Loucy (cell line): ENCODE measurements around the gene BID.

ENCODE experiments used
- H2AFZ ChIP-seq: fragments of 200-600 bp; sonication (generic); 2 replicates; pipeline ENCODE4 v1.6.0; 2016; ENCODE audit warnings: antibody characterized with exemption, mild to moderate bottlenecking, low read length, moderate library complexity
- H3F3A ChIP-seq: fragments of 200-600 bp; 2 replicates; pipeline ENCODE4 v1.6.0; 2016; ENCODE audit warnings: antibody characterized with exemption, low read depth, mild to moderate bottlenecking
- H3K27me3 ChIP-seq: fragments of 200-600 bp; sonication (generic); 2 replicates; pipeline ENCODE4 v1.6.1; 2014; ENCODE audit warnings: low read length, mild to moderate bottlenecking; ENCODE audit not compliant: insufficient read depth, poor library complexity, severe bottlenecking
- H3K36me3 ChIP-seq: fragments of 200-600 bp; sonication (generic); 2 replicates; pipeline ENCODE4 v1.6.1; 2016; ENCODE audit warnings: low read length; ENCODE audit not compliant: insufficient read depth
- H3K4me1 ChIP-seq: fragments of 200-600 bp; sonication (generic); 2 replicates; pipeline ENCODE4 v1.5.1; 2014; ENCODE audit warnings: low read length, mild to moderate bottlenecking; ENCODE audit not compliant: insufficient read depth, poor library complexity, severe bottlenecking
- H3K4me2 ChIP-seq: fragments of 200-600 bp; sonication (generic); 2 replicates; pipeline ENCODE4 v1.6.0; 2014; ENCODE audit warnings: antibody characterized with exemption, low read length, low read depth, mild to moderate bottlenecking; ENCODE audit not compliant: poor library complexity, severe bottlenecking
- H3K4me3 ChIP-seq: fragments of 200-600 bp; sonication (generic); 2 replicates; pipeline ENCODE4 v1.5.1; 2014; ENCODE audit warnings: low read length, mild to moderate bottlenecking, mixed read lengths; ENCODE audit not compliant: poor library complexity, severe bottlenecking
- H3K79me2 ChIP-seq: fragments of 200-600 bp; sonication (generic); 2 replicates; pipeline ENCODE4 v1.6.1; 2014; ENCODE audit warnings: low read length; ENCODE audit not compliant: insufficient read depth
- H3K9ac ChIP-seq: fragments of 200-600 bp; sonication (generic); 2 replicates; pipeline ENCODE4 v1.6.0; 2014; ENCODE audit warnings: mild to moderate bottlenecking, low read depth, low read length, moderate library complexity; ENCODE audit not compliant: poor library complexity, severe bottlenecking
- H3K9me2 ChIP-seq: fragments of 200-600 bp; sonication (generic); replicated peaks from 2 replicates; pipeline ENCODE4 v1.6.1; 2016; ENCODE audit warnings: low read depth, low read length, mixed read lengths
- H3K9me3 ChIP-seq: fragments of 200-600 bp; sonication (generic); 2 replicates; pipeline ENCODE4 v1.6.1; 2014; ENCODE audit warnings: mild to moderate bottlenecking, antibody characterized with exemption, low read length, low read depth; ENCODE audit not compliant: insufficient read depth
- H4K20me1 ChIP-seq: fragments of 200-600 bp; sonication (generic); 2 replicates; pipeline ENCODE4 v1.6.0; 2014; ENCODE audit warnings: antibody characterized with exemption, low read length, mild to moderate bottlenecking; ENCODE audit not compliant: insufficient read depth, poor library complexity, severe bottlenecking
- EZH2phosphoT487 ChIP-seq: fragments of 200-600 bp; IDR thresholded peaks from 2 replicates; pipeline ENCODE4 v1.6.1; 2018; ENCODE audit warnings: antibody characterized with exemption, mild to moderate bottlenecking, moderate library complexity, borderline replicate concordance
- TF ChIP-seq, protein P1 (sequence below): fragments of 200-600 bp; sonication (generic); conservative IDR thresholded peaks from 2 replicates; pipeline ENCODE4 v1.5.1; 2014; ENCODE audit warnings: mild to moderate bottlenecking, antibody characterized with exemption, low read length

Gene BID

GRCh38 chr22:17782621-17783020 is 8.4 kb upstream of the BID start:
- no peak overlapping the region for H3K4me3 ChIP-seq
- H3K9me3 ChIP-seq, result no peaks in the 10 kb centered on the region
- peak overlapping the region; percentile 98 for H3K4me2 ChIP-seq
- peaks cover 69% of the 10 kb centered on the region for H3K4me1 ChIP-seq
- peaks cover 9% of the 10 kb centered on the region for H4K20me1 ChIP-seq
- peaks cover 8% of the 10 kb centered on the region; the same call in 1 of the 2 replicates for H3F3A ChIP-seq
- TF ChIP-seq, protein P1, sequence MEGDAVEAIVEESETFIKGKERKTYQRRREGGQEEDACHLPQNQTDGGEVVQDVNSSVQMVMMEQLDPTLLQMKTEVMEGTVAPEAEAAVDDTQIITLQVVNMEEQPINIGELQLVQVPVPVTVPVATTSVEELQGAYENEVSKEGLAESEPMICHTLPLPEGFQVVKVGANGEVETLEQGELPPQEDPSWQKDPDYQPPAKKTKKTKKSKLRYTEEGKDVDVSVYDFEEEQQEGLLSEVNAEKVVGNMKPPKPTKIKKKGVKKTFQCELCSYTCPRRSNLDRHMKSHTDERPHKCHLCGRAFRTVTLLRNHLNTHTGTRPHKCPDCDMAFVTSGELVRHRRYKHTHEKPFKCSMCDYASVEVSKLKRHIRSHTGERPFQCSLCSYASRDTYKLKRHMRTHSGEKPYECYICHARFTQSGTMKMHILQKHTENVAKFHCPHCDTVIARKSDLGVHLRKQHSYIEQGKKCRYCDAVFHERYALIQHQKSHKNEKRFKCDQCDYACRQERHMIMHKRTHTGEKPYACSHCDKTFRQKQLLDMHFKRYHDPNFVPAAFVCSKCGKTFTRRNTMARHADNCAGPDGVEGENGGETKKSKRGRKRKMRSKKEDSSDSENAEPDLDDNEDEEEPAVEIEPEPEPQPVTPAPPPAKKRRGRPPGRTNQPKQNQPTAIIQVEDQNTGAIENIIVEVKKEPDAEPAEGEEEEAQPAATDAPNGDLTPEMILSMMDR, result no peak
- no peaks in the 10 kb centered on the region for H3K27me3 ChIP-seq
- peaks cover 43% of the 10 kb centered on the region for H3K79me2 ChIP-seq
- H3K9me2 ChIP-seq, result no peaks in the 10 kb centered on the region
- H2AFZ ChIP-seq, result no peak overlapping the region
- H3K9ac ChIP-seq, result no peak overlapping the region
- no peaks in the 10 kb centered on the region for H3K36me3 ChIP-seq

DNA sequence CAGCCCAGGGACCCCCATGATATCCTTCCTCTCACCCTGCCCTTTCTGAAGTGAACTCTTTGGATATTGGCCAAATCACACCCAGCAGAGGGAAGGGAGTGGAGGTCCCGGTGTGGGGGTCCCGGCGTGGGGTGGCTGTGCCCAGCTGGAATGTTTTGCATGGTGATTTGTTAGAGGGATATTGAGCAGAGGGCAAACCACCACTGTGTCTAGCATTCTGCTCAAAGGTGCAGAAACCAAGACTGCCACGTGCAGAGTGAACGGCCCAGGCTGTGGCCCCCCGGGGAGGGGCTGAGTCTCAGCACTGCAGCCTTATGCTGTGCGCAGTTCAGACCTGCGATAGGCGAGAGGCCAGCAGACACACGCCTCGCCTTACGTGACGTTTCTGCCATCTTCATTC is 7.9 kb upstream of the BID start:
- H3F3A ChIP-seq, result peaks cover 8% of the 10 kb centered on the region; the same call in 1 of the 2 replicates
- H3K36me3 ChIP-seq, result no peaks in the 10 kb centered on the region
- peaks cover 68% of the 10 kb centered on the region for H3K4me1 ChIP-seq
- H4K20me1 ChIP-seq, result peaks cover 12% of the 10 kb centered on the region
- H3K79me2 ChIP-seq, result peaks cover 48% of the 10 kb centered on the region
- H3K9ac ChIP-seq, result peak overlapping the region; percentile 95
- peak overlapping the region; percentile 98 for H3K4me2 ChIP-seq
- H3K27me3 ChIP-seq, result no peaks in the 10 kb centered on the region
- no peak for TF ChIP-seq EZH2phosphoT487
- no peaks in the 10 kb centered on the region for H3K9me2 ChIP-seq
- no peak overlapping the region for H2AFZ ChIP-seq
- peak overlapping the region; percentile 82 for H3K4me3 ChIP-seq
- no peaks in the 10 kb centered on the region for H3K9me3 ChIP-seq

GRCh38 chr22:17781319-17782031 is 7.2 kb upstream of the BID start:
- peaks cover 63% of the 10 kb centered on the region for H3K4me1 ChIP-seq

More at GRCh38 chr22:17781319-17782031, 7.2 kb upstream of the BID start:
- no peak overlapping the region for H2AFZ ChIP-seq
- no peaks in the 10 kb centered on the region for H3K9me2 ChIP-seq
- no peak for TF ChIP-seq EZH2phosphoT487
- TF ChIP-seq, protein P1, result no peak
- peak overlapping the region; percentile 98 for H3K4me2 ChIP-seq
- H3K9me3 ChIP-seq, result no peaks in the 10 kb centered on the region
- H3K4me3 ChIP-seq, result peak overlapping the region; percentile 82
- peaks cover 52% of the 10 kb centered on the region for H3K79me2 ChIP-seq
- H3K27me3 ChIP-seq, result no peaks in the 10 kb centered on the region
- H4K20me1 ChIP-seq, result peaks cover 12% of the 10 kb centered on the region
- peak overlapping the region; percentile 95 for H3K9ac ChIP-seq
- H3F3A ChIP-seq, result peaks cover 8% of the 10 kb centered on the region; the same call in 1 of the 2 replicates
- no peaks in the 10 kb centered on the region for H3K36me3 ChIP-seq
